OCI-LY1 (cell line): ENCODE results near the gene SLC6A19.

Source experiments
- H2AFZ ChIP-seq: fragments of 200-600 bp; sonication (generic), shearing (Covaris generic); 2 replicates; pipeline ENCODE4 v1.6.0; 2014; ENCODE audit warnings: antibody characterized with exemption, mild to moderate bottlenecking, low read length
- H3F3A ChIP-seq: fragments of 200-600 bp; sonication (generic), shearing (Covaris generic); 2 replicates; pipeline ENCODE4 v1.6.0; 2014; ENCODE audit warnings: mild to moderate bottlenecking, antibody characterized with exemption, low read length, moderate library complexity; ENCODE audit not compliant: insufficient read depth
- H3K27ac ChIP-seq: fragments of 200-600 bp; sonication (generic); 2 replicates; pipeline ENCODE4 v1.5.1; 2014; ENCODE audit warnings: low read length, mixed run types, mild to moderate bottlenecking, low read depth; ENCODE audit not compliant: poor library complexity, severe bottlenecking
- H3K27me3 ChIP-seq: fragments of 200-600 bp; sonication (generic); 2 replicates; pipeline ENCODE4 v1.6.0; 2014; ENCODE audit warnings: antibody characterized with exemption, mild to moderate bottlenecking, low read length, moderate library complexity; ENCODE audit not compliant: insufficient read depth
- H3K36me3 ChIP-seq: fragments of 200-600 bp; sonication (generic); 2 replicates; pipeline ENCODE4 v1.6.1; 2014; ENCODE audit warnings: mild to moderate bottlenecking, antibody characterized with exemption, low read length, moderate library complexity, mixed read lengths; ENCODE audit not compliant: insufficient read depth
- H3K4me1 ChIP-seq: fragments of 200-600 bp; sonication (generic); 2 replicates; pipeline ENCODE4 v1.5.1; 2014; ENCODE audit warnings: mild to moderate bottlenecking, low read length, moderate library complexity; ENCODE audit not compliant: insufficient read depth, severe bottlenecking
- H3K4me2 ChIP-seq: fragments of 200-600 bp; sonication (generic), shearing (Covaris generic); 2 replicates; pipeline ENCODE4 v1.6.1; 2014; ENCODE audit warnings: low read length
- H3K4me3 ChIP-seq: fragments of 200-600 bp; sonication (generic); 2 replicates; pipeline ENCODE4 v1.5.1; 2014; ENCODE audit warnings: low read length, low read depth, mild to moderate bottlenecking, mixed read lengths; ENCODE audit not compliant: poor library complexity, severe bottlenecking
- H3K79me2 ChIP-seq: fragments of 200-600 bp; shearing (Covaris generic); 2 replicates; pipeline ENCODE4 v1.6.1; 2016; ENCODE audit warnings: mixed run types, low read length, mixed read lengths; ENCODE audit not compliant: insufficient read depth
- H3K9ac ChIP-seq: fragments of 200-600 bp; sonication (generic), shearing (Covaris generic); 2 replicates; pipeline ENCODE4 v1.6.1; 2014; ENCODE audit warnings: mild to moderate bottlenecking, low read length, mixed read lengths
- H3K9me2 ChIP-seq: fragments of 200-600 bp; sonication (generic), shearing (Covaris generic); 2 replicates; pipeline ENCODE4 v1.6.1; 2014; ENCODE audit warnings: low read depth, mild to moderate bottlenecking, low read length, mixed read lengths
- H3K9me3 ChIP-seq: fragments of 200-600 bp; shearing (Covaris generic); 2 replicates; pipeline ENCODE4 v1.6.1; 2014; ENCODE audit warnings: low read length, mixed read lengths
- H4K20me1 ChIP-seq: fragments of 200-600 bp; sonication (generic), shearing (Covaris generic); 2 replicates; pipeline ENCODE4 v1.6.0; 2016; ENCODE audit warnings: mild to moderate bottlenecking, low read length; ENCODE audit not compliant: insufficient read depth
- CTCF ChIP-seq: fragments of 200-600 bp; sonication (generic), shearing (Covaris generic); IDR thresholded peaks from 2 replicates; pipeline ENCODE4 v1.5.1; 2017; ENCODE audit warnings: mild to moderate bottlenecking, antibody characterized with exemption, low read length, moderate library complexity, mixed read lengths
- EZH2 ChIP-seq: fragments of 200-600 bp; sonication (generic), shearing (Covaris generic); IDR thresholded peaks from 2 replicates; pipeline ENCODE4 v1.8.0; 2017; ENCODE audit warnings: borderline replicate concordance, mixed run types, mild to moderate bottlenecking, antibody characterized with exemption, low read length, moderate library complexity, mixed read lengths

Gene SLC6A19

GRCh38 chr5:1173485-1174070 is 27.8 kb upstream of the SLC6A19 start:
- H3K4me2 ChIP-seq: no peak overlapping the region
- H3K4me3 ChIP-seq: no peak overlapping the region
- H3F3A ChIP-seq: no peaks in the 10 kb centered on the region
- H3K79me2 ChIP-seq: no peaks in the 10 kb centered on the region
- no peaks in the 10 kb centered on the region for H4K20me1 ChIP-seq
- no peaks in the 10 kb centered on the region for H3K4me1 ChIP-seq
- TF ChIP-seq CTCF: no peak
- no peak for TF ChIP-seq EZH2
- H2AFZ ChIP-seq: no peak overlapping the region
- no peaks in the 10 kb centered on the region for H3K9me2 ChIP-seq
- no peaks in the 10 kb centered on the region for H3K36me3 ChIP-seq
- H3K9ac ChIP-seq: no peak overlapping the region
- H3K27me3 ChIP-seq: peaks cover 6% of the 10 kb centered on the region; the same call in 1 of the 2 replicates
- H3K27ac ChIP-seq: no peak overlapping the region
- no peaks in the 10 kb centered on the region for H3K9me3 ChIP-seq

GRCh38 chr5:1174122-1174936 is 27.1 kb upstream of the SLC6A19 start:
- Histone ChIP-seq H3K4me1 (no peaks in the 10 kb centered on the region), H3K36me3 (no peaks in the 10 kb centered on the region), H3K9me3 (no peaks in the 10 kb centered on the region), H2AFZ (no peak overlapping the region), H3K4me3 (no peak overlapping the region), H3K9ac (no peak overlapping the region), H4K20me1 (no peaks in the 10 kb centered on the region), H3K9me2 (no peaks in the 10 kb centered on the region), H3K27me3 (peaks cover 6% of the 10 kb centered on the region; the same call in 1 of the 2 replicates), H3K79me2 (no peaks in the 10 kb centered on the region), H3F3A (no peaks in the 10 kb centered on the region), H3K27ac (no peak overlapping the region), H3K4me2 (no peak overlapping the region)
- TF ChIP-seq CTCF (peak; percentile 76), EZH2 (no peak)

GRCh38 chr5:1175015-1175414 is 26.4 kb upstream of the SLC6A19 start:
- no peak overlapping the region for H3K4me2 ChIP-seq

More at GRCh38 chr5:1175015-1175414, 26.4 kb upstream of the SLC6A19 start:
- Histone ChIP-seq H3K9ac (no peak overlapping the region), H3K27me3 (peaks cover 6% of the 10 kb centered on the region; the same call in 1 of the 2 replicates), H3K36me3 (no peaks in the 10 kb centered on the region), H3K9me2 (no peaks in the 10 kb centered on the region), H4K20me1 (no peaks in the 10 kb centered on the region), H3K4me3 (no peak overlapping the region), H3K4me1 (no peaks in the 10 kb centered on the region), H3F3A (no peaks in the 10 kb centered on the region), H3K27ac (no peak overlapping the region), H3K79me2 (no peaks in the 10 kb centered on the region), H2AFZ (no peak overlapping the region), H3K9me3 (no peaks in the 10 kb centered on the region)
- TF ChIP-seq CTCF (no peak), EZH2 (no peak)
